ENCODE results near the gene CSNK1D. TPM values are rescaled to one million over a fixed set of nuclear protein-coding genes. Genes with fewer than 3 reads are reported as not detected.

CSNK1D gene
- total RNA-seq, 4 donors from 2014 or later = 16.5 to 173 (median 44.6) TPM

GRCh38 chr17:82274134-82275020, 877 bp upstream of the CSNK1D start:
- peaks cover 0 to 24% of the 10 kb centered on the region in 2 donors for H3K4me1 ChIP-seq
- no peaks in the 10 kb centered on the region for H3K27me3 ChIP-seq
- H3K36me3 ChIP-seq = no peaks in the 10 kb centered on the region
- intact Hi-C loops (cut with DNase I; ENCODE audit: low total_unique reads) = no loop called here
- H3K9me3 ChIP-seq = no peaks in the 10 kb centered on the region
- peak overlapping the region; percentile 96 for H3K4me3 ChIP-seq
- TF ChIP-seq CTCF (IDR thresholded peaks at IDR 0.05) = no peak
- TF ChIP-seq POLR2A (IDR thresholded peaks at IDR 0.05) = no peak
- no peak for DNase-seq
- H3K27ac ChIP-seq = peak overlapping the region; percentile 99 to 100

- Histone ChIP-seq H3K27ac (peak overlapping the region; percentile 99 to 100), H3K4me3 (peak overlapping the region; percentile 96), H3K9me3 (no peaks in the 10 kb centered on the region), H3K4me1 (peaks cover 5 to 34% of the 10 kb centered on the region in 2 donors), H3K36me3 (no peaks in the 10 kb centered on the region), H3K27me3 (no peaks in the 10 kb centered on the region)
- intact Hi-C loops (cut with DNase I; ENCODE audit: low total_unique reads) = no loop called here
- TF ChIP-seq POLR2A (IDR thresholded peaks at IDR 0.05) (no peak), CTCF (IDR thresholded peaks at IDR 0.05) (no peak)
- peak; percentile 46 to 52 for DNase-seq
These were observed 789 bp downstream of the CSNK1D start for GRCh38 chr17:82272495-82273326.

- peaks cover 5 to 34% of the 10 kb centered on the region in 2 donors for H3K4me1 ChIP-seq
- DNase-seq = no peak
- intact Hi-C loops (cut with DNase I; ENCODE audit: low total_unique reads) = no loop called here
- no peak for TF ChIP-seq POLR2A (IDR thresholded peaks at IDR 0.05)
- no peak for TF ChIP-seq CTCF (IDR thresholded peaks at IDR 0.05)
- no peaks in the 10 kb centered on the region for H3K36me3 ChIP-seq
- no peaks in the 10 kb centered on the region for H3K9me3 ChIP-seq
- H3K27me3 ChIP-seq = no peaks in the 10 kb centered on the region
- H3K27ac ChIP-seq = peak overlapping the region; percentile 99 to 100
- H3K4me3 ChIP-seq = no peak overlapping the region
These were observed 2.1 kb downstream of the CSNK1D start for GRCh38 chr17:82271401-82271800.

- intact Hi-C loops (cut with DNase I; ENCODE audit: low total_unique reads) = no loop called here
- TF ChIP-seq POLR2A (IDR thresholded peaks at IDR 0.05) = no peak
- TF ChIP-seq CTCF (IDR thresholded peaks at IDR 0.05) = no peak
- no peaks in the 10 kb centered on the region for H3K27me3 ChIP-seq
- no peak overlapping the region for H3K4me3 ChIP-seq
- H3K9me3 ChIP-seq = no peaks in the 10 kb centered on the region
- H3K4me1 ChIP-seq = peaks cover 5 to 34% of the 10 kb centered on the region in 2 donors
- H3K36me3 ChIP-seq = no peaks in the 10 kb centered on the region
- DNase-seq = no peak
- H3K27ac ChIP-seq = peak overlapping the region in 1 of 2 donors; percentile 77
These were observed 2.8 kb downstream of the CSNK1D start for GRCh38 chr17:82270651-82271050.
